Measurements from ENCODE around the gene ACE.
A peak's percentile ranks its signal among the peaks of the same experiment; 100 is the strongest.
"Not testable (repeated sequence)": the region's sequence is repeated elsewhere in the genome, so short reads cannot be mapped to it uniquely, and the experiment has no call there.

ACE gene

DNA sequence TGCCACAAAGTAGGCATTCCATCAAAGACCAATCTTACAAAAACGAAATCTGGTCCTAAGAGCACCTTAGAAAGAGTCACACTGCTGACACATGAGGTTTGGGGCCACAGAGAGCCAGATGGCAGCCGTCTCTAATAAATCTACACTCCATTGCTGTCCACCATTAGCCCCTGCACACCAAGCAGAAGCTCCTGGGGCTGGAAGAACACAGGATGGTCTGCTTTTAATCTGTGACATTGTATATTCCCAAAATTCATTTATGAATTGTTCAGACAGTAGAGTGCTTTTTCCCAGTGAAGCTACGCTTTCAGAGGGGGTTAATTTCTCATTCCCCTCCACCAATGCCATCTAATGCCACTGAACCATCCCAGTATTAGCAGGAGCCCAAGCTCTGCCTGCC is 32.4 kb upstream of the ACE start:
- no peak for DNase-seq (ENCODE audit: low spot score)

GRCh38 chr17:63445065-63445464 is 31.8 kb upstream of the ACE start:
- no peak for DNase-seq (ENCODE audit: low spot score)

- DNase-seq (ENCODE audit: low spot score), result no peak
Measured at GRCh38 chr17:63445571-63445953, 31.3 kb upstream of the ACE start.

DNA sequence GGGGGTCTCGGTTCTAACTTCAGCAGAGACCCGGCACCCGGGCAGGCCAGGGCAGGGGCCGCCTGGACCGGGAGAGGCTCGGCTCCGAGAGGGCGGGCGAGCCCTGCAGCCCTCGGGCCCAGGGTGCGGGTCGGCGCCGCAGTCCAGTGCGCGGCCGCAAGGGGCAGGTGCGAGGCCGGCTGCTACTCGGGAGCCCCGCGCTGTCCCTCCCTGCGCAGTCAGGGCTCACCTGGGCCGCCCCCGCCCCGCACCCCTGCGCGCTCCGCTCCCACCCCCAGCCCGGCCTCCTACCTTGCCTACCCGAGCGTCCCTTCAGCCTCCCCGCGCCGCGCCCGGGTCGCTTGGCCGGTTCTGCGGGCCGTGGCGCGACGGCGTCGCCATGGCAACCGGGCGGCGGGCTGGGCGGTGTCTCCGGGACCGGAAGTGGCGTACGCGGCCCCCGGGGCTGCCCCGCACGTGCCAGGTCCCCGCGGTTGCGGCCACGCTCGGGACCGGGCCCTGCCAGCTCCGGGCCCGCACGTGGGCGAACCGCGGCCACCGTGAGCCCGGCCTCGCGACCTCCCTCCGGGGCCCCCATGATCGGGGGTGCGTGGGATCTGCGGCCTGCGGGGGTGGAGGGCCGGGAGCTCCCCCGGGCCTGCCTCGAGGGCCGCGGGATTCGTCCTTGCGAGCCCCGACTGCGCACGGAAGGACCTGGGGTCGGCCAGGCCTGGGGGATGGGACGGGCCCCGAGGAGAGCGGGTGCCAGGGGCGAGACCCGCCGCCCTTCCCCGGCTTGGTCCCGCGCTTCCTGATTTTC is 30.7 kb upstream of the ACE start, which contains the start of gene CYB561:
Gene CYB561, minus strand, starts transcription at position 353 of the 799 bp plus-strand sequence. CDS start 8,759 bp downstream, outside the sequence.
- peak; percentile 89 for DNase-seq (ENCODE audit: low spot score)

GRCh38 chr17:63446753-63447470 is 29.9 kb upstream of the ACE start:
- peak; percentile 41 for DNase-seq (ENCODE audit: low spot score)

DNA sequence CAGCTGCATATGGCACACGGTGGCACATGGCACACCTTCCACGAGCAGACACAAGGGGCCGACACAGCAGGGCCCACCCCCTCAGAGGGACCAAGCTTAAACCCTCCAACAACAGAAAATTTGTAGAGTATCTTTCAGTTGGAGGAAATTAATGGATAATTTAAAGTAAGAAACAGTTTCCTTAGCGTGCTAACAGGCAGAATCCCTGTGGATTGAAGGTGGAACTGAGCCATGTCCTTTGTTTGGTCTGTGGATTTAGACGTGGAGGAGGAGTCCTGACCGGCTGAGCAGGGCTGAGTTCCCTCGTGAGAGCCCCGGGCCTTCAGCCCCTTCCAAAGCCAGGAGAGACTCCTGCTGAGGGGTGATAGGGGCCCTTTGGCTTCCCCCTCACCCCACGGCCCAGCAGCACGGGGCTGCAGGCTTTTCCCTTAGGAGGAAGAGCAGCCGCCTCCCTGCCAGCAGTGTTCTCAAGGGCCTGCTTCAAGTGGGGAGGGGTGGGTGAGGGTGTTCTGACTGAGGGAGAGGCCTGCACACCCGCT is 29.3 kb upstream of the ACE start:
- no peak for DNase-seq (ENCODE audit: low spot score)

DNA sequence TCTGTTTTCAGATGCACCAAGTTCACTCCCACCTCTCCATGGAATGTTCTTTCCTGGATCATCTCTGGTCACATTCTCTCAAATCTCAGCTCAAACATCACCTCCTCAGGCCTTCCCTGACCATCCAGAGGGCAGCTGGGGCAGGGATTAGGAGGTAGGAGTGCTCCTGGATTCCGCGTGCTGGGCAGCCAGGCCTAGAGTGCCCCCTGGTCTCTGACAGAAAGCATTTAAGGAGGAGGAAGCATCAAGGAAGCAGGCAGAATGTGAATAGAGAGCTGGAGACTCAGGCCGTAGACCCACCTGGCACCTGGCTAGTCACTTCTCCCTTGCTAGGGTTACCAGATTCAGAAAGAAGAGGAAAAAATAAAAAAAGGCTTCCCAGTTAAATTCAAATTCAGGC is 28.2 kb upstream of the ACE start:
- DNase-seq (ENCODE audit: low spot score), result no peak

- DNase-seq (ENCODE audit: low spot score), result no peak
Measured at GRCh38 chr17:63450551-63450950, 26.3 kb upstream of the ACE start.

DNA sequence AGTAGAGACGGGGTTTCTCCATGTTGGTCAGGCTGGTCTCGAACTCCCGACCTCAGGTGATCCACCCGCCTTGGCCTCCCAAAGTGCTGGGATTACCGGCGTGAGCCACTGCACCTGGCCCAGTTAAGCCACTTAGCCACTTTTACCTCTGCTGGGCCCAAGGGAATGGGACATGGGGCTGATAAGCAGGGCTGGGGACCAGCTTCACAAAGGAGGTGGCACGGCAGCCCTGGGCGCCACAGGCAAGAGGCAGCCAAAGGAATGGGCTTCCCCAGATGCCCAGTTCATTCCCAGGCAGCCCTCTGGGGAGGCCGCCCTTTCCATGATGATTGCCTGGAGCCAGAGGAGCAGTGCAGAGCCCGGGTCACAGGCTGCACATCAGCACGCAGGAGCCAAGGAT is 25.7 kb upstream of the ACE start:
- DNase-seq (ENCODE audit: low spot score), result no peak

DNA sequence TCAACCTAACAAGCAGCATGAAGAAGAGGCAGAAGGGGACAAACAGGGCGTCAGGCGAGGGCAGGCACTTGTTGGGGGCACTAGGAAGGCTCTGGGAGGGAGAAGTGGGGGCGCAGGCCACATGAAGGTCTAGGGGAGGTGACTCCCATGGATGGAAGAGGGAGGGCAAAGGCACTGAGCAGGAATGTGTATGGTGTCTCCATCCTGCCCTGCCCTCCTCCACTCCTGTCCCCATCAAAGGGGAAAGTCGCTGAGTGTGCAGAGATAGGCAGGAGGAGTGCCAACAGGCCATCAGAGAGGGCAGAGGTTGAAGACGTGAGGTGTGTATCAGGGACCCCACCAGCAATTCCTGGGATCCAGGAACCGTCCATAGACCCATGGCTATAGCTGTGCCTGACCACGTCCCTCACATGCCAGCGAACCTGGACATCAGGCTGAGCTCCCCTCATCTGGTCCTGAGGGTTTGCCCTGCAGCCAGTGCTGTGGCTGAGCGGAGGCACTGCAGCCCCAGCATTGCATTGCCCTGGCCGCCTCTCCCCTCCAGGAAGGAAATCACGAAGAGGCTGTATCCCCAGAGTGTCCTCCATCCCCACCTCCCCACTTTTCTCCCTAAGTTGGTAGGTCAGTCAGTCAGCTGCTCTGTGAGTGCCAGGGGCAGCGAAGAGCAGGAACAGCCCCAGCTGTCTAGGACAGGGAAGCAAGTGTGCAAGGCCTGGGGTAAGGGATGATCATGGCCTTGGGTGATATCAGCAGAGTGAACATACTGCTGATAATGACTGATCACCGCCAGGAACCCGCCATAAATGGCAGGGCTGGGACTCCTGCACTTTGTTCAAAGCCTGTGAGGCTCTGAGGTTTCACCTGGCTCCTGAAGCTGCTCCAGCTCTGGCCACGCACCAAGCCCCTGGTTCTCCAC is 24.6 kb upstream of the ACE start:
- no peak for DNase-seq (ENCODE audit: low spot score)

DNA sequence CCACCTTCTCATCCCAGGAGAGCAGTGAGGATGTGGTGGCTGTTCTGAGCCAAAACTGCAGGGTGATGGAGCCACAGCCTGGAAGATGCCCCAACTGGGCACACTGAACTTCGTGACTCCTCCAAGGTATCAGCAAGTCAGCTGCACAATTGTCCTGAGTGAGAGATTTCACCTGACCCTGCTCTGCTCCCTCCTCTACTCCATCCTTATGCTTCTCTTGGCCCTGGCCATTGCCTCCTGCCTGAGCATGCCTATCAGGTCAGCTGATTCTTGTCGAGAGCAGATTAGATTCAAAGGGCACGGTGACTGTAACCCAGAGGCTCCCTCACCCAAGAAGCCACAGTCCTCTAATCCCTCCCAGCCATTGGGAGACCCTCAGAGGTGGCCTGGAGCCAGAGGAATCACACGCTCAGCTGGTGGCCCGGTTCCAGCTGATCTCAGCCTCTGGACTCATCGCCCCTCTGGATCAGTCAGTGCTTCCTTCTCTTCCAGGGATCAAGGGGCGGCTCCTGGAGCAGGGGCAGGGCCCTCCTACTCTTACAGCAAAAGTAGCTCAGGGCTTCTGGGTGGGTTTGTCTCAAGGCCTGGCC is 23.8 kb upstream of the ACE start:
- no peak for DNase-seq (ENCODE audit: low spot score)

- not testable (repeated sequence) for DNase-seq (ENCODE audit: low spot score)
Measured at GRCh38 chr17:63454357-63454756, 22.5 kb upstream of the ACE start.

DNA sequence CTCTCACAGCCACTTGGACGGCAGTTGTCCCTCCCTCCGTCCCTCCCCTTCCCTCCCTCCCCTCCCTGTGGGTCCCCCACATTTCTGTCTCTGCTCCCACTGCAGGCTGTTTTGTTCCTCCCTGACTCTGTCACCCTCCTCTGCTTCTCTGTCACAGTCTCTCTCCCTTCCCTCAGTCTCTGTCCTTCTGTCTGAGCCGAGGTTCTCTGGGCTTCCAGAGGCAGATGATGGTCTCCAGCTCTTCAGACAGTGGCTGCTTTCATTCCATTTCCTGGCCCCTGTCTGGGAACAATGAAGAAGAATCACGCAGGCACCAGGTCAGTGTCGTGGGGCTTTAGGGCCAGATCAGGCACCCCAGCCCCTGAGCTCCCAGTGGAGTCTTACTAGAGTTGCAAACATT is 21.9 kb upstream of the ACE start:
- no peak for DNase-seq (ENCODE audit: low spot score)

DNA sequence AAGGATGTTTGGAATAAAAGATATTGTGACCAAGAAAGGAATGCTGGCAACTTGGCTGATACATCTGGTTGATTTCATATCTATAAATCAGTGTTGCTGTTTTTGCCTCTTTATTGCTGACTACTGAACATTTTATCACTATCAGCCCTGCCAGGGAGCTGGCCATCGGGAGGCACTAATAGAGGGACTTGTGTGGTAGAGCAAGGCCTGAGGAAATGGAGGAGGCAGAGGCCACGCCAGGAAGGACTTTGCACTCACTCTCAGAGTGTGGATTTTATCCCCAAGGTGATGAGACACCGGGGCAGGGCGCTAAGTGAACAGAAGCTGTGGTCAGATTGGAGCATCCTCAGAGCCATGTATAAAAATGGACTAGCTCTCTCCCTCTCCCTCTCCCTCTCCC is 21.4 kb upstream of the ACE start:
- no peak for DNase-seq (ENCODE audit: low spot score)

GRCh38 chr17:63458478-63458877 is 18.4 kb upstream of the ACE start:
- DNase-seq (ENCODE audit: low spot score), result no peak

GRCh38 chr17:63460018-63460417 is 16.8 kb upstream of the ACE start:
- no peak for DNase-seq (ENCODE audit: low spot score)

- DNase-seq (ENCODE audit: low spot score), result no peak
Measured at GRCh38 chr17:63463771-63464170, 13.1 kb upstream of the ACE start.

DNA sequence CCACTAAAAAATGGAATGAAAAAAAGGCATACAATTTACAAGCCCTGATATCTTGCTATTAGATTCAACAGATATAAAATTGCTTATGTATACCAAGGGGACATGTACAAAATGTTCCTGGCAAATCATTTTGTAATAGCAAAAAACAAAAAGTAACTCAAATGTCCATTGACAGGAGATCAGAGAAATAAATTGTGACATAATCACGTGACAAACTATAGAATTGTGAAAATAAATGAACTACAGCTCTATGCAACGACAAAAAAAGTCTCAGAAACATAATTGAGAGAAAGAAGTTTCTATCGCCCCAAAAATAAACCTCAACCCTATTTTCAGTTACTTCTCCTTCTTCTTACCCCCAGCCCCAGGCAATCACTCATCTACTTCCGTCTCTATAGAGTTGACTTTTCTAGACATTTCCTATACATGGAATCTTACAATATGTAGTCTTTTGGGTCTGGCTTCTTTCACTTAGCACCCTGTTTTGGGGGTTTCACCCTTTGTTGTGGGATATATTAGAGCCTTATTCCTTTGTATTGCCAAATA is 12.1 kb upstream of the ACE start:
- no peak for DNase-seq (ENCODE audit: low spot score)

GRCh38 chr17:63468099-63468498 is 8.8 kb upstream of the ACE start:
- not testable (repeated sequence) for DNase-seq (ENCODE audit: low spot score)

DNA sequence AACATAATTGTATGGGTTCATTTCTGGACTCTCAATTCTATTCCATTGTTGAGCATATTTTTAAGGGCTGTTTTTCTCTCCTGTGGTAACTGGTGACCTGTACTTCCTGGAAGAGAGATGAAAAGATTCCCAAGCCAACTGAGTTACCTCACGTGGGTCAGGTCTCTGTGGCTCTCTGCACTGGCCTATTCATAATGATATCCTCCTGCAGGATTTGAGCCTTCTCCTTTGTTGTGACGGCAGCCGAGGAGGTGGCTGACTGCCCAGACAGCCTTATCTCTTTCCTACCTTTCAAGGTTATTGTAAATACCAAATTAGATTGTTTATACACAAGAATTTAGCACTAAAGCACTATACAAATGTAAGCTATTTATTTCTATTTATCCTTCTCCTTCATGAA is 2.7 kb upstream of the ACE start:
- no peak for DNase-seq (ENCODE audit: low spot score)

Measured in hepatic stellate cell (primary cell).